MCF 10A (cell line): Measurements from ENCODE around the gene KRT74. TPM values are rescaled to one million over a fixed set of nuclear protein-coding genes. Genes with fewer than 3 reads are reported as not detected.

Experiments used
- BruUV-seq: library from RNA; stranded (reverse); fragments of 400-500 nt; replicated peaks from 2 replicates; lab custom pipeline; 2021; lab: Mats Ljungman, UMichigan
- CTCF ChIA-PET: fragments of 300-600 bp; sonication (Branson Sonifier 250); formaldehyde crosslinking; extraction: SDS; loops from one replicate; lab custom pipeline; 2021; ENCODE audit warnings: antibody characterized with exemption, inconsistent platforms; lab: Yijun Ruan, JAX
- POLR2A ChIA-PET: fragments of 300-600, 350-650 bp; sonication (Branson Sonifier 250); formaldehyde crosslinking; extraction: SDS; loops from one replicate; lab custom pipeline; 2020; ENCODE audit warnings: antibody characterized with exemption, inconsistent platforms; lab: Yijun Ruan, JAX
- DNase-seq: peaks from one replicate; pipeline ENCODE4 v3.0.0-alpha.2; 2018; ENCODE audit not compliant: unreplicated experiment
- H3K27ac Mint-ChIP-seq: one replicate; pipeline ENCODE4 v1.8.0; 2022; ENCODE audit warnings: mild to moderate bottlenecking, low read depth, mixed read lengths; ENCODE audit not compliant: unreplicated experiment
- H3K27me3 Mint-ChIP-seq: one replicate; pipeline ENCODE4 v1.8.0; 2022; ENCODE audit warnings: mixed read lengths; ENCODE audit not compliant: insufficient read depth, unreplicated experiment
- H3K36me3 Mint-ChIP-seq: one replicate; pipeline ENCODE4 v1.8.0; 2022; ENCODE audit warnings: mild to moderate bottlenecking, moderate library complexity, mixed read lengths; ENCODE audit not compliant: insufficient read depth, unreplicated experiment
- H3K4me1 Mint-ChIP-seq: one replicate; pipeline ENCODE4 v1.8.0; 2022; ENCODE audit warnings: mixed read lengths; ENCODE audit not compliant: insufficient read depth, unreplicated experiment
- H3K4me3 Mint-ChIP-seq: one replicate; pipeline ENCODE4 v1.8.0; 2022; ENCODE audit warnings: mild to moderate bottlenecking, moderate library complexity, mixed read lengths; ENCODE audit not compliant: unreplicated experiment
- H3K9me3 Mint-ChIP-seq: one replicate; pipeline ENCODE4 v1.8.0; 2022; ENCODE audit warnings: mixed read lengths; ENCODE audit not compliant: unreplicated experiment
- intact Hi-C: fragments of 100-400 bp; cut with micrococcal nuclease; formaldehyde crosslinking; loops from 2 replicates; pipeline ENCODE4 v1.14.1; 2022
- total RNA-seq: library from RNA; stranded (reverse); gene quantifications from 2 replicates; pipeline ENCODE4 v1.2.3, GENCODE V29; 2022
- TF ChIP-seq, protein P1 (sequence below): fragments of 200-600 bp; IDR thresholded peaks from one replicate; pipeline ENCODE4 v1.8.0; 2022; ENCODE audit warnings: antibody characterized with exemption, mild to moderate bottlenecking; ENCODE audit not compliant: unreplicated experiment

Gene KRT74
- total RNA-seq, 1 experiment from 2014 or later, result not detected

DNA sequence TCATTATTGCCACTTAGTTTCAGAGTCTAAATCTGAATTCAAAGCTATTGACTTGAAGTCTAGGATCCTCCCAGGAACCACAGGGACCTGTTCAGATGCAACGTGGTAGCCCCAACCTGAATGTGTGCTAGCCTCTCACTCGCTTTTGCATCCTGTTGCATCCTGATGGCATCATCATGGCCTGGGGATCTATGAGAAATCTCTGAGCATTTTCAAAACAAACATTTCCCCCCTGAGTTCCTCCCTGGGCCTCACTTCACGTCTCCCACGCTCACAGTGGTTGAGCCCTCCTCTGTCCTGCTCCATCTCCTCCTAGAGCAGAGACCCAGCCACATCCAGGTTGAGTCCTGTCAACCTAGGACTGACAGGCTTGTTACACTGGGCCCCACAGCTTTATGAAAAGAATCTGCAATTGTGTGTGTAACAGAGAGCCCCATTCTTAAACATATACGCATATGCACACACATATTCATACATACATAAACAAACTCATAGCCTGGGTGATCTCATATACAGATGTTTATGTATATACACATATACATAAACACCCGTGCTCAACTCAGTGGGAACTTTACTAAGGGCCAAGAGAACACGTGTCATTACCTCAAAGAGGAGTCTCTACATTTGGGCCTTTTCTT is 33.1 kb upstream of the KRT74 start:
- Mint-ChIP-seq H3K27me3 (peaks cover 59% of the 10 kb centered on the region), H3K4me3 (no peak overlapping the region), H3K36me3 (no peaks in the 10 kb centered on the region), H3K27ac (no peak overlapping the region), H3K9me3 (no peaks in the 10 kb centered on the region), H3K4me1 (no peaks in the 10 kb centered on the region)
- CTCF ChIA-PET, result interaction anchor here (0.7 to 0.9 kb wide), 2 partner anchors 165 to 278 kb away, joined by 4 to 6 read pairs; no protein-coding TSS in a partner anchor
- intact Hi-C loops, result no loop called here
- no TSS peak for BruUV-seq
- TF ChIP-seq, protein P1, sequence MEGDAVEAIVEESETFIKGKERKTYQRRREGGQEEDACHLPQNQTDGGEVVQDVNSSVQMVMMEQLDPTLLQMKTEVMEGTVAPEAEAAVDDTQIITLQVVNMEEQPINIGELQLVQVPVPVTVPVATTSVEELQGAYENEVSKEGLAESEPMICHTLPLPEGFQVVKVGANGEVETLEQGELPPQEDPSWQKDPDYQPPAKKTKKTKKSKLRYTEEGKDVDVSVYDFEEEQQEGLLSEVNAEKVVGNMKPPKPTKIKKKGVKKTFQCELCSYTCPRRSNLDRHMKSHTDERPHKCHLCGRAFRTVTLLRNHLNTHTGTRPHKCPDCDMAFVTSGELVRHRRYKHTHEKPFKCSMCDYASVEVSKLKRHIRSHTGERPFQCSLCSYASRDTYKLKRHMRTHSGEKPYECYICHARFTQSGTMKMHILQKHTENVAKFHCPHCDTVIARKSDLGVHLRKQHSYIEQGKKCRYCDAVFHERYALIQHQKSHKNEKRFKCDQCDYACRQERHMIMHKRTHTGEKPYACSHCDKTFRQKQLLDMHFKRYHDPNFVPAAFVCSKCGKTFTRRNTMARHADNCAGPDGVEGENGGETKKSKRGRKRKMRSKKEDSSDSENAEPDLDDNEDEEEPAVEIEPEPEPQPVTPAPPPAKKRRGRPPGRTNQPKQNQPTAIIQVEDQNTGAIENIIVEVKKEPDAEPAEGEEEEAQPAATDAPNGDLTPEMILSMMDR, result no peak
- POLR2A ChIA-PET, result no interaction called here
- no peak for DNase-seq

GRCh38 chr12:52606096-52606495 is 32.5 kb upstream of the KRT74 start:
- TF ChIP-seq, protein P1, result no peak
- no peak for DNase-seq
- Mint-ChIP-seq H3K9me3 (no peaks in the 10 kb centered on the region), H3K4me3 (no peak overlapping the region), H3K36me3 (no peaks in the 10 kb centered on the region), H3K27me3 (peaks cover 53% of the 10 kb centered on the region), H3K4me1 (no peaks in the 10 kb centered on the region), H3K27ac (no peak overlapping the region)
- no TSS peak for BruUV-seq
- POLR2A ChIA-PET, result no interaction called here
- intact Hi-C loops, result no loop called here
- CTCF ChIA-PET, result interaction anchor here (0.6 to 0.9 kb wide), 3 partner anchors 16 to 279 kb away, joined by 3 to 6 read pairs (median 4); no protein-coding TSS in a partner anchor

GRCh38 chr12:52605542-52605941 is 31.9 kb upstream of the KRT74 start:
- Mint-ChIP-seq H3K27me3 (peaks cover 49% of the 10 kb centered on the region), H3K4me1 (no peaks in the 10 kb centered on the region), H3K9me3 (no peaks in the 10 kb centered on the region), H3K4me3 (no peak overlapping the region), H3K27ac (no peak overlapping the region), H3K36me3 (no peaks in the 10 kb centered on the region)
- DNase-seq, result no peak
- ChIA-PET POLR2A (no interaction called here), CTCF (interaction anchor here (0.6 to 0.7 kb wide), 2 partner anchors 15 to 375 kb away, joined by 3 to 4 read pairs; no protein-coding TSS in a partner anchor)
- no TSS peak for BruUV-seq
- TF ChIP-seq, protein P1, result no peak
- intact Hi-C loops, result no loop called here

- no peaks in the 10 kb centered on the region for H3K36me3 Mint-ChIP-seq
- TF ChIP-seq, protein P1, result no peak
- no TSS peak for BruUV-seq
- no peak overlapping the region for H3K4me3 Mint-ChIP-seq
- ChIA-PET CTCF (interaction anchor here (0.7 kb wide), 1 partner anchor 376 kb away, joined by 4 read pairs; no protein-coding TSS in a partner anchor), POLR2A (no interaction called here)
- peaks cover 49% of the 10 kb centered on the region for H3K27me3 Mint-ChIP-seq
- H3K27ac Mint-ChIP-seq, result no peak overlapping the region
- no peaks in the 10 kb centered on the region for H3K4me1 Mint-ChIP-seq
- intact Hi-C loops, result no loop called here
- DNase-seq, result no peak
- peaks cover 6% of the 10 kb centered on the region for H3K9me3 Mint-ChIP-seq
These were observed 31.2 kb upstream of the KRT74 start for GRCh38 chr12:52604859-52605258.
